Heart right ventricle (tissue), 16 donors: ENCODE measurements around the gene ATG4B. TPM values are rescaled to one million over a fixed set of nuclear protein-coding genes. Genes with fewer than 3 reads are reported as not detected.

Source experiments
- ATAC-seq, 8 donors: fragments of 200-7000 bp; cut with Tn5 transposase; one replicate each; pipeline ENCODE4 v1.9.1; 2020; ENCODE audit warnings: mild to moderate bottlenecking in 8 of 8, moderate library complexity in 8 of 8, moderate number of reproducible peaks in 1 of 8
- DNase-seq, 2 donors: peaks; one replicate each; pipeline ENCODE4 v3.0.0-alpha.2; 2020
- H3K27ac ChIP-seq, 10 donors: fragments of 200-600 bp; sonication (generic) in 2 of 10; one replicate each; pipeline versions ENCODE4 v1.5.0 to v1.8.0; 2020 to 2022; ENCODE audit warnings: mild to moderate bottlenecking in 3 of 10
- H3K27me3 ChIP-seq, 7 donors: fragments of 200-600 bp; one replicate each; pipeline ENCODE4 v1.8.0; 2021 to 2022; ENCODE audit warnings: mild to moderate bottlenecking in 2 of 7
- H3K36me3 ChIP-seq, 9 donors: fragments of 200-600 bp; sonication (generic) in 1 of 9; one replicate each; pipeline versions ENCODE4 v1.5.0 to v1.8.0; 2020 to 2022; ENCODE audit warnings: mild to moderate bottlenecking in 2 of 9
- H3K4me1 ChIP-seq, 9 donors: fragments of 200-600 bp; sonication (generic) in 1 of 9; one replicate each; pipeline versions ENCODE4 v1.5.0 to v1.8.0; 2020 to 2022; ENCODE audit warnings: mild to moderate bottlenecking in 4 of 9
- H3K4me3 ChIP-seq, 10 donors: fragments of 200-600 bp; sonication (generic) in 2 of 10; one replicate each; pipeline versions ENCODE4 v1.5.0 to v1.8.0; 2020 to 2022; ENCODE audit warnings: mild to moderate bottlenecking in 7 of 10, moderate library complexity in 2 of 10
- H3K9me3 ChIP-seq, 11 donors: fragments of 200-600 bp in 10 of 11; sonication (generic) in 2 of 11; one replicate each; pipeline versions ENCODE4 v1.5.0 to v1.8.0; 2013 to 2022; ENCODE audit warnings: mild to moderate bottlenecking in 2 of 11, control low read depth in 1 of 11, moderate library complexity in 1 of 11
- WGBS, 2 donors: extraction: QIAGEN DNeasy Blood & Tissue Kit; methylation state at CpG; one replicate each; pipeline ENCODE4 v1.1.7; 2013; ENCODE audit warnings: inconsistent platforms in 1 of 2; 5-methylcytosine and 5-hydroxymethylcytosine counted together
- intact Hi-C, 10 donors: fragments of 100-400 bp; cut with DNase I; formaldehyde crosslinking; loops; one replicate each; pipeline versions ENCODE4 v1.11.1 to v1.14.2; 2022
- polyA plus RNA-seq, 2 donors: library from polyadenylated mRNA; stranded (reverse); fragments of 200-250 nt; gene quantifications; one replicate each; pipeline ENCODE4 v1.2.3, GENCODE V29; 2013
- total RNA-seq, 10 donors: library from RNA; stranded (reverse); fragmentation: NEBNext Ultra II Directional in 3 of 10; extraction: Animal tissue kit (Norgen Biotek cat#: 25700) in 3 of 10; gene quantifications; one replicate each; pipeline versions ENCODE4 v1.2.1 to v1.2.4, GENCODE V29; 2021 to 2023
- TF ChIP-seq, protein P1 (sequence below), 9 donors: fragments of 200-600 bp; sonication (generic) in 2 of 9; IDR thresholded peaks; one replicate each; pipeline versions ENCODE4 v1.5.0 to v1.8.0; 2021 to 2022; ENCODE audit warnings: antibody characterized with exemption in 9 of 9, mild to moderate bottlenecking in 5 of 9, moderate library complexity in 1 of 9
- donor health status: Arrhythmogenic right ventricular cardiomyopathy.
- donor health status: ischemic (EF 13 %, LVEDD 7.1; RV severe dilation, severe dysfunction).
- donor health status: healthy with polysubstance abuse.
- donor health status: DM: no; HTN: yes; CAD: no.
- donor health status: DM: no; HTN: no; CAD: no.
- donor health status: ischemic (EF 25% LVEDD 6.9; RV normal size, moderate dysfunction).
- donor health status: ischemic (EF 25% LVEDD 5.7; RV mildly dilated, moderate dysfunction).
- donor health status: healthy.
- donor health status: DM: yes; HTN: yes; CAD: no.
- donor health status: Ischemic cardiomyopathy.
- donor health status: ischemic (EF 35%, LVEDD 5.7; RV mildly dilated, moderate dysfunction).
- donor health status: nonischemic (EF 11% LVEDD 7.7; RV severe dilation, severe dysfunction).
- donor health status: DM: yes; HTN: yes; CAD: no.
- donor health status: PGD.
- donor health status: ischemic (EF 29% LVEDD 5.4; RV normal size, mild dysfunction).
- donor health status: nonischemic (EF 23%, LVEDD 6.1; RV moderate dilation, normal function).

ATG4B gene
- total and polyA plus RNA-seq, 12 donors, result 34.7 to 55.7 (median 42.8) TPM

DNA sequence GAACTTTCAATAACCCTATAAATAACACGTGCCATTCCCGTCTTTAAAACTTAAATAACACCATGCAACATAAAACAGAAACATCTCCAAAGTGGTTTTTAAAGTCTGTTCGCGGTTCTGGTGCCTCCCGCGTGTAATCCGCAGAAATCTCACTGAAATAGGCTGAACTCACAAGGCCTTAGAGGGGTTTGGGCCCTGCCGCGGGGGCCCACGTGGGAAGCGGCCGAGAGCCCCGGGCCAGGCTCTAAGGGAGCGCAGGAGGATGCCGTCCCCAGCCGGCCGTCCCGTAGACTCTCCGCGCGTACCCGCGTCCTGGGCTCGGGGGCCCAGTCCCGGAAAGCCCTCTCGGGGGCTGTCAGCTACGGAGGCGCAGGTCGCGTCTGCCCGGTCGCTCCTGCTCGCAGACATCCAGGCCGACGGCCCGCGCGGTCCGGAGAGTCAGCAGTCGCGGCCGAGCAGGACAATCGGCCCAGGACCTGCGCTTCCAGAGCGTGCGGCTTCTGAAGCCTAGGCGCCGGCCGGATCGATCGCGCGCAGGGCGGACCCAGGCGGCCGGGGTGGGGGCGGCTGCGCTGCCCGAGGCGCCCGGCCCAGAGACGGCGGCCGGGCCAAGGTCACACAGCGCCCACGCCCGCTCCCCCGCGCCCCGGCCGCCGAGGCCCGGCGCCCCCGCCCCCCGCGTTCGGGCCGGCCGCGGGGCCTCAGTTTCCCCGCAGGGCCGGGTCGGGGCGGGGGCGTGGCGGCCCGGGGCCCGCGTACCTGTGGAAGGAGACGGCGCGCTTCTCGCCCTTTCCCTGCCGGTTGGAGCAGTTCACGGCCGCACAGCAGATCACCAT, 1.1 kb upstream of the ATG4B start:
- ATAC-seq, result peak in 7 of 8 donors; percentile 6 to 43 (median 35)
- Histone ChIP-seq H3K4me1 (peaks cover 17 to 58% (median 42%) of the 10 kb centered on the region in 9 donors), H3K36me3 (peaks cover 0 to 45% (median 22%) of the 10 kb centered on the region in 9 donors), H3K9me3 (peaks cover 0 to 8% (median 0%) of the 10 kb centered on the region in 11 donors), H3K27me3 (no peaks in the 10 kb centered on the region), H3K27ac (peak overlapping the region; percentile 91 to 100 (median 99)), H3K4me3 (peak overlapping the region; percentile 30 to 97 (median 86))
- peak in 1 of 2 donors; percentile 41 for DNase-seq
- intact Hi-C loops, result loop anchor here in 2 of 10 donors (5.0 kb wide), 2 partner anchors 51 to 129 kb away; partner anchors contain the start of genes DTYMK (in 1 of the 2) and STK25 (in 1 of the 2)
- TF ChIP-seq, protein P1, sequence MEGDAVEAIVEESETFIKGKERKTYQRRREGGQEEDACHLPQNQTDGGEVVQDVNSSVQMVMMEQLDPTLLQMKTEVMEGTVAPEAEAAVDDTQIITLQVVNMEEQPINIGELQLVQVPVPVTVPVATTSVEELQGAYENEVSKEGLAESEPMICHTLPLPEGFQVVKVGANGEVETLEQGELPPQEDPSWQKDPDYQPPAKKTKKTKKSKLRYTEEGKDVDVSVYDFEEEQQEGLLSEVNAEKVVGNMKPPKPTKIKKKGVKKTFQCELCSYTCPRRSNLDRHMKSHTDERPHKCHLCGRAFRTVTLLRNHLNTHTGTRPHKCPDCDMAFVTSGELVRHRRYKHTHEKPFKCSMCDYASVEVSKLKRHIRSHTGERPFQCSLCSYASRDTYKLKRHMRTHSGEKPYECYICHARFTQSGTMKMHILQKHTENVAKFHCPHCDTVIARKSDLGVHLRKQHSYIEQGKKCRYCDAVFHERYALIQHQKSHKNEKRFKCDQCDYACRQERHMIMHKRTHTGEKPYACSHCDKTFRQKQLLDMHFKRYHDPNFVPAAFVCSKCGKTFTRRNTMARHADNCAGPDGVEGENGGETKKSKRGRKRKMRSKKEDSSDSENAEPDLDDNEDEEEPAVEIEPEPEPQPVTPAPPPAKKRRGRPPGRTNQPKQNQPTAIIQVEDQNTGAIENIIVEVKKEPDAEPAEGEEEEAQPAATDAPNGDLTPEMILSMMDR (IDR thresholded peaks at IDR 0.05), result peak in 1 of 9 donors; percentile 4
- WGBS, 2 donors, result 1% methylated on average over 77 to 97 of the region's 97 CpGs

DNA sequence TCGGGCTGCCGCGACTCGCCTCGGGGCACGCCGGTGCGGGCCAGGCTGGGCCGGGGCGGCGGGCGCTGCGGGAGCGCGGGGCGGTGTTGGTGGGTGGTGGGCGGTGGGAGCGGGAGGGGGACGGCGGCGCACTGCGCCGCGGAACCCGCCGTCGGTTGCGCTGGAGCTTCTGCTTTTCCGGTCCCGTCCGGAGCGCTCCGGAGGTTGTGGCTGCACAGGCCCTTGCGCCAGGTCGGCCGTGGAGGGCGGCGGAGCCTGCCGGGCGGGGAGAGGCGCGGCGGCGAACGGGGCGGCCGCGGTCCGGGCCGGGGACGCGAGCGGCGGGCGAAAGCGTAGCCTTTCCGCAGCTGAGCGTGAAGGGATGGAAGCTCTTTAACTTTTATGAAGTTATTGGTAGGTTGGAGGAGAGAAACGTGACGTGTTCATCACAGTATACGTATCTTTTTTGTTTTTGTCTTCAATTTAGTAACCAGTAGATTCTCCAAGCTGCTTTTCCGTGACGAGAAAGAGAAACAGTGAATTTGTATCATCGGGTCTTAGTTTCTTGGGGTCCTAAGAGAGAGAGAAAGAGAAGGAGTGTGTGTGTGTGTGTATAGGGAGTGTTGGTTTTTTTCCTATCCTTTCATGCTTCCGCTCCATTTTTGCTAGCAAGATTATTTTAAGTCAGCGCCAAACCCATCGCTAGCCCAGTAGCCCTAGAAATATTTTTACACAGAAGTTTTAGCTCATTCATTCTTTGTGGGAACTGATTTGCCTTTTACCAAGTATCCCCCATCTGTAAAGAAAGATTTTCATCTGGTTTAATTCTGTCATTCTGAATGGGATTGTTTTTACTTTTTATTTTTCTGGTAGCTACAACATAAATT, 535 bp downstream of the ATG4B start:
- Histone ChIP-seq H3K4me1 (peaks cover 17 to 67% (median 50%) of the 10 kb centered on the region in 9 donors), H3K27me3 (no peaks in the 10 kb centered on the region), H3K4me3 (peak overlapping the region; percentile 34 to 97 (median 86)), H3K27ac (peak overlapping the region; percentile 91 to 100 (median 99)), H3K36me3 (peaks cover 0 to 29% (median 7%) of the 10 kb centered on the region in 9 donors), H3K9me3 (peaks cover 0 to 8% (median 0%) of the 10 kb centered on the region in 11 donors)
- intact Hi-C loops, result loop anchor here in 2 of 10 donors (5.0 kb wide), 2 partner anchors 49 to 131 kb away; partner anchors contain the start of genes DTYMK (in 1 of the 2) and STK25 (in 1 of the 2)
- TF ChIP-seq, protein P1 (IDR thresholded peaks at IDR 0.05), result no peak
- no peak for DNase-seq
- ATAC-seq, result peak in 1 of 8 donors; percentile 1
- 1% methylated on average over 65 to 67 of the region's 67 CpGs for WGBS, 2 donors

DNA sequence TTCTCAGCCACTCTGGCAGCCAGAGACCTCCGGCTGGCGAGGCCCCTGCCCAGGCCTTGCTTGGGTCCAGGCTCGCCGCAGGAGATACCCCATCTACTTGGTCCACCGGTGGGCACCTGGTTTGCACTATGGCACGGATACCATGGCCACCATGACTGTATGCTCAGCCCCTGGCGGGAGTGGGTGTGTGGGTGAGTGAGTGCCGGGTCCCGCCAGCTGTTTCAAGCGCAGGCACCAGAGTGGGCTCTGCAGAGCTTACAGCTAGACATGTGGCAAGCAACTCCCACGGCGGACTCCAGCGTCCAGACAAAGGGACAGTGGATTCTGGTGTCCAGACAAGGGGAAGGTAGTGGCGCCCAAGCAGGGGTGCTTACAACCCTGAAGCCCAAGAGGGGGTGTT, 1.4 kb downstream of the ATG4B start:
- WGBS, 2 donors, result 97 to 100% methylated on average over 14 of the region's 14 CpGs
- Histone ChIP-seq H3K9me3 (peaks cover 0 to 8% (median 0%) of the 10 kb centered on the region in 11 donors), H3K4me3 (peak overlapping the region in 7 of 10 donors; percentile 12 to 97 (median 91)), H3K36me3 (peaks cover 0 to 24% (median 0%) of the 10 kb centered on the region in 9 donors), H3K4me1 (peaks cover 17 to 67% (median 50%) of the 10 kb centered on the region in 9 donors), H3K27me3 (no peaks in the 10 kb centered on the region), H3K27ac (no peak overlapping the region)
- intact Hi-C loops, result loop anchor here in 2 of 10 donors (5.0 kb wide), 2 partner anchors 48 to 132 kb away; partner anchors contain the start of genes DTYMK (in 1 of the 2) and STK25 (in 1 of the 2)
- no peak for ATAC-seq
- no peak for DNase-seq
- TF ChIP-seq, protein P1 (IDR thresholded peaks at IDR 0.05), result no peak
